HG03558 (cell line): ENCODE data around the gene HYOU1.
A peak's percentile ranks its signal among the peaks of the same experiment; 100 is the strongest.
"Not testable (repeated sequence)": the region's sequence is repeated elsewhere in the genome, so short reads cannot be mapped to it uniquely, and the experiment has no call there.

ENCODE experiments used
- ATAC-seq: cut with Tn5 transposase; IDR thresholded peaks from one replicate; pipeline ENCODE4 v1.9.1; 2021; ENCODE audit warnings: moderate number of reproducible peaks; ENCODE audit not compliant: unreplicated experiment; ENCODE audit errors: extremely low read depth

HYOU1 gene

DNA sequence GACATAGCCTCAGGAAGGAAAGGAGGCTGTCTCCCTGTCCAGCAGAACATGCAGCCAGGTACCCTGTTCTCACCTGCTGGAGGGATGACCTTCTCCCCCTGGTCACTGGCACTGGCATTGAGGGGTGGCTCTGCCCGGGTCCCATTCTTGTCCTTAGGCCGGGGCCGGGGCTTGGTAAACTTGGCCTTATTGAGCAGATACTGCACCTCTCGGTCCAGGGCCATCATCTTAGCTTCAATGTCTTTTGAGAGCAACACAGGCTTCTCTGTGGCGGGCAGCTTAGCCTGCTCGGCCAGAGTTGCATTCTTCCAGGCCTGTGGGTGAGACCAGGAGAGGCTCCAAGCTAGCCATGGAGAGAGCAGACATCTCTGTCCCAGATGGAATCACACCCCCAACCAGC lies 10.5 kb downstream of the HYOU1 start:
- no peak for ATAC-seq

DNA sequence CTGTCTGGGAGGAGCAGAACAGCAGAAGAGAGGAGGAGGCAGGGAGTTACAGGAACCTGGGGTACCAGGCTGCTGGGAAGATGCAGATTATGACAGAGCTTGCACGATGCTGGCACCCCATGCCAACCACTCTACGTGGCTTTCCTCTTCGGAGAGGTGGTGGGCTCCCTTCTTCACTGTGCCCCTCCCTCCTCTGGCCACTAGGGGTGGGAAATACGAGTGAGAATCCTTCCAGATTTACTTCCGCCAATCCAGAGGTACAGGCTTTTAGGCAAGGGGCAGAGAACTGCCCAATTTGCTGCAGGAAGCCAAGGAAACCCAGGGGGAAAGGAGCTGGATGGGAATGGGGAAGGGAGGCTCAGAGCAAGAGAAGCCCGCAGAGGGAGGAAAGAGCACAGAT lies 12.3 kb downstream of the HYOU1 start:
- ATAC-seq: no peak

DNA sequence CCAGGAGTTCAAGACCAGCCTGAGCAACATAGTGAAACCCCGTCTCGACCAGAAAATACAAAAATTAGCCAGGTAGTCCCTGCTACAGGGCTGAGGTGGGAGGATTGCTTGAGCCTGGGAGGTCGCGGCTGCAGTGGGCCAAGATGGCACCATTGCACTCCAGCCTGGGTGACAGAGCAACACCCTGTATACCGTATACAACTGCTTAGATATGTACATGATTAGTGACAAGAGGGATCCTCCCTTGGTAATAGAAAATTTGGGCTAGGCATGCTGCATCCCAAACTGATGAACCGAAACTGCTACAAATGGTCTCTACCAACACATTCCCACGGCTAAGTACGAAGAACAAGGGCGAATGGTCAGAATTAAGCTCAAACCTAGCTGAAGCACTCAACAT lies 14.1 kb downstream of the HYOU1 start:
- no peak for ATAC-seq

DNA sequence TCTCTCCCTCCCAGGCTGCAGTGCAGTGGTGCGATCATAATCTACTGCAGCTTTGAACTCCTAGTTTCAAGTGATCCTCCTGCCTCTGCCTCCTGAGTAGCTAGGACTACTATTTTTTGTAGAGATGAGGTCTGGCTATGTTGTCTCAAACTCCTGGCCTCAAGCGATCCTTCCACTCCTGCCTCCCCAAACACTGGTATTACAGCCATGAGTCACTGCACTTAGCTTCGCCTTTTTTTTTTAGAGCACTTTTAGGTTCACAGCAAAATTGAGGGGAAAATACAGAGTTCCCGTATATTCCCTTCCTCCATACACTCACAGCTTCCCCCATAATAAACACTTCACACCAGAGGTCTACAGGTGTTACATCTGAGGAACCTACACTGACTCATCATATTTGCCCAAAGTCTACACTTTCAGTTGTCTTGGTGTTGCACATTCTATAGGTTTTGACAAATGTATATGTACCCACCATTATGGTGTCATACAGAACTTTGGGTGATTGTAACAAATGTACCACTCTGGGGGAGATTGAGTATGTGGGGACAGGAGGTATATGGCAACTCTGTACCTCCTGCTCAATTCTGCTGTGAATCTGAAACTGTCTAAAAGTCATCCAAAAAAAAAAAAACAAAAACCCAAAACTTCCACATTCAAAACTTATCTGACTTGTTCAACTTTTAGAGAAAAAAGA lies 15.0 kb downstream of the HYOU1 start:
- ATAC-seq: no peak

DNA sequence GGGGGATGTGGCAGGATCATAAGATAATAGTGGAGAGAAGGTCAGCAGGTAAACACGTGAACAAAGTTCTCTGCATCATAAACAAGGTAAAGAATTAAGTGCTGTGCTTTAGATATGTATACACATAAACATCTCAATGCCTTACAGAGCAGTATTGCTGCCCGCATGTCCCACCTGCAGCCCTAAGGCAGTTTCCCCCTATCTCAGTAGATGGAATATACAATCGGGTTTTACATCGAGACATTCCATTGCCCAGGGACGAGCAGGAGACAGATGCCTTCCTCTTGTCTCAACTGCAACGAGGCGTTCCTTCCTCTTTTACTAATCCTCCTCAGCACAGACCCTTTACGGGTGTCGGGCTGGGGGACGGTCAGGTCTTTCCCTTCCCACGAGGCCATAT lies 17.5 kb downstream of the HYOU1 start:
- ATAC-seq: not testable (repeated sequence)

DNA sequence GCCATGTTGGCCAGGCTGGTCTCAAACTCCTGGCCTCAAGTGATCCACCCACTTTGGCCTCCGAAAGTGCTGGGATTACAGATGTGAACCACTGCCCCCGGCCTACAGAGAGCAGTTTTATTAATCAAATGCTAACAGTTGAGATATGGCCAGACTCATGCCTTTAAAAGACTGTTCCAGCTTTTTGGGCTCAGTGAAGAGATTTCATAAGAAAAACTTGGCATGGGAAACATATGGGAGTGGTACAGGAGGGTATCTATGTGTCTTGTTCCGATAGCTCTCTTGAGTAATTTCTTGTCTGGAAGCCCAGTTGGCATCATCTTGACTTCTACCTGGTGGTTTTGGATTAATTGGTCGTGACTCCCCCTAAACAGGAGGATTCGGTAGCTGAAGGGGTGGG lies 18.1 kb downstream of the HYOU1 start:
- no peak for ATAC-seq

DNA sequence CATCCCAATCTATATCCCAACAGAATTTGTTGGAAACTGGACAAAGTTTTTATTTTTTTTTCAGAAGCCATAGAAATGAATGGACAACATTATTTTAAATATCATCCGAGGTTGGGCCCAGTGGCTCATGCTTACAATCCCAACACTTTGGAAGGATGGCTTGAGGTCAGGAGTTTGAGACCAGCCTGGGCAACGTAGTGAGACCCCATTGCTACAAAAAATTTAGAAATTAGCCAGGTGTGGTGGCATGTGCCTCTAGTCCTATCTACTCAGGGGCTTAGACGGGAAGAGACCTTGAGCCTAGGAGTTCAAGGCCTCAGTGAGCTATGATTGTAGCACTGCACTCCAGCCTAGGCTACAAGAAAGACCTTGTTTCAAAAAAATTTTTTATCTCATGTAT lies 22.2 kb downstream of the HYOU1 start:
- no peak for ATAC-seq

DNA sequence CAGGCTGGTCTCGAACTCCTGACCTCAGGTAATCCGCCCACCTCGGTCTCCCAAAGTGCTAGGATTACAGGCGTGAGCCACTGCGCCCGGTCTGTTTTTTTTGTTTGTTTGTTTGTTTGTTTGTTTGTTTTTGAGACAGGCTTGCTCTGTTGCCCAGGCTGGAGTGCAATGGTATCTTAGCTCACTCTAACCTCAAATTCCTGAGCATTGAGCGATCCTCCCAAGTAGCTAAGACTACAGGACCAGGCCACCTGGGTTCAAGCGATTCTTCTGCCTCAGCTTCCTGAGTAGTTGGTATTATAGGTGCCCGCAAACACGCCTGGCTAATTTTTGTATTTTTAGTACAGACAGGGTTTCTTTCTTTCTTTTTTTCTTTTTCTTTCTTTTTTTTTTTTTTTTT lies 23.6 kb downstream of the HYOU1 start:
- not testable (repeated sequence) for ATAC-seq

- ATAC-seq: no peak
Observed at GRCh38 chr11:119031912-119032280, 25.1 kb downstream of the HYOU1 start.

GRCh38 chr11:119030329-119031047 lies 26.5 kb downstream of the HYOU1 start, which contains the start of gene SLC37A4:
Gene SLC37A4, minus strand, starts transcription at chr11:119030877.
- peak; percentile 82 for ATAC-seq

- ATAC-seq: no peak
Observed at GRCh38 chr11:119030029-119030328, 27.0 kb downstream of the HYOU1 start.

DNA sequence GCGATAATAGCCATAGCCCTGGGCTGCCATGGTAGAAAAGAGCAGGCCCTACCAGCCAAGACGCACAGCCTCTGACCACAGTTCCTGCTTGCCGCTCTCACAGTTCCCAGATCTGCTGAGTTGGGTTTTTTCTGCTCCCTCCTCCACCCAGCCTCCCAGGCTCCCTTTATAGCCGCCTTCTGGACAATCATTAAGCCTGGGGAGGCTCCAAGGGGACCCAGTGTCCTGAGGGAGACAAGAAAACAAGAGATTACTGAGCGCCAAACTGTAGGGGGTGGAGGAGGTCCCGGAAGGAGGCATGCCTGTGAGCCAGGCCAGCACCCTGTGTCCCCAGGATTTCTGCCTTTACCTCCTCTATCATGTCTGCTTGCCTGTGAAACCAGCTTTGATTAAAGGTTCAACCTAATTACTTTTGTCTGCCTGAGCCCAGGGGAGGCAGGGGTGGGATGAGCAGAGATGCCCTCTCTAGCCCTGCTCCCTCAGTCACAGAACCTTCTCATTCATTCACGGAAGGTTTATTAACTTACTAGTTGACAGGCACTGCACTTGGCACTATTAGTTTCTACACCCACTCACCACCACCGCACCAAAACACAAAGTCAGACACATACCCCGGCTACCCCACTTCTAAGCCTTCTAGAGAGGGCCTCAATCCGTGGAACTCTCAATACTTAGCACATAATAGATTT lies 27.5 kb downstream of the HYOU1 start:
- ATAC-seq: no peak

DNA sequence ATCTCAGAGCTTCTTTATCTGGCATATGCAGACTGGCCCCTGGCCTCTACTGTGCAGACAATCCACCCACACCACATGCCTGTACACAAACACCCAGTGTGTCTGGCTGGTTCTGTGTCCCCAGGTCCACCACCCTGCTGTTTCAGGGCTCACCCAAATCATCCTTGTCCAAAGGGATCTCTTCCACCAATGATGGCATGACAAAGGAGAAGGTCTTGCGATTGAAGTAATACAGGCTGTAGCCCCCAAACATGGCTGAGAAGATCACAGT lies 28.0 kb downstream of the HYOU1 start:
- ATAC-seq: no peak

GRCh38 chr11:119028346-119029068 lies 28.5 kb downstream of the HYOU1 start:
- no peak for ATAC-seq

DNA sequence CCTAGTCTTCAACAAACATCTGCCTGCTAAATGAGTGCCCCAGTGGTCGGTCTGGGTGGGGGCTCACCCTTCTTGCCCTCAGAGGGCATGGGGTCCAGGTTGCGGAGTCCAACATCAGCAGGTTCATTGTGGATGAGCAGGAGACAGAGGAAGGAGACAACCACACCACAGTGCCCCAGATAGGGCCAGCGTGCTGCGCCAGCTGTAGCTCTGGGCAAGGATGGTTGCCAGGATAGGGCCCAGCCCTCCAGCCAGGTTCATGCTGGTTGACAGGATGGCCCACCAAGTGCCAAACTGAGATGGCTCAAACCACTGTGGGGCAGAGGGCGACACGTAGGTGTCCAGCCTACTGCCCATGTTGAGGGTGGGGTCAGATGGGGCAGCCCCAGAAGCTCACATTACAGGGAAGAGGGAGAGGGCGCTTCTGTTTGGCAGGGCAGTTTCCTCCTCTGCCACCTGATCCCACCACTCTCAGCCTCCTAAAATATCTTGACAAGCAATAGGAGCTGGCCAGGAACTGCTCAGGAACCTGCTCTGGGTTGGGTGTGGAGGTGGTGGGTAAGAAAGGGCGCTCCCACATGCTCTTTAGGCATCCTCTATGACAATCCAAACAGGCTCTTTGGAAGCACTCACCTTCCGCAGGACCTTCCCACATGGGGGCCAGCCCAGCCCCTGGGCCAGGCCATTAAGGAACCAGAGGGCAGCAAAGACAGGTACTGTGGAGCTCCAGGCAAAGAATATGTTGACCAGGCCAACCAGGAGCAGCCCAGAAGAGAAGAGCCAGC lies 29.3 kb downstream of the HYOU1 start:
- ATAC-seq: no peak

GRCh38 chr11:119026970-119027369 lies 30.0 kb downstream of the HYOU1 start:
- no peak for ATAC-seq

DNA sequence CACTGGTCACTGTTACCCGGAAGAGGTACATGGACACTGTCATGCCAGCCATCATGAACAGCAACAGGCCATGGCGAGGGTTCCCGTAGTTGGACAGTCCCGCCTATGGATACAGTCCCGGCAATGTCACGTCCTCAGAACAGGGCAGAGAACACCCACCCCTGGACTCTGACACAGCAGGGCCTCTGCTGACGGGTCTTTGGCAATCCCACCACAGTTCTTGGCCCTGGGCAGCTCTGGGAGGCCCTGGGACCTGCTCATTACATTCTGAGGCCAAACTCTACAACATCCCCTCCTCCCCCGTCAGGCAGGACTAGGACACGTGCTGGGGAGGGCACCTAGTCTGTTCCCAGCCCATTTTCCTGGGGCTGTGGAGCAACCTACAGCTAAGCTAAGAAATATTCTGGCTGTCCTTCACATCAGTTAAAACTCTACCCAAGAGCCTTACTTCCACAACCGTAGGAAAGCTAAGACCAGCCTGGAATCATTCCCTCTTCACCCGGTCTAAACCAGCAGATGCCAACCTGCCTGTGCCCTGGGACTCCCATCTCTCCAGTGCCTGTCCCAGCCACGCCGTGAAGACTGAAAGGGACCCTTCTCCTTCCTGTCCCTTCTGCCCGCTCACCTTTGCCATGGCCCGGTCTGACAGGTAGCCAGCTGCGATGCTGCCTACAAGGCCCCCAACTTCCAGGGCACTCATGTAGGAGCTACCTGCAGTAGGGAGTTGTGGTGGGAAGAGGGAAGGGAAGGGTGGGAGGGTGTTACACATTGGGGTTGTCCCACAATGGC lies 30.8 kb downstream of the HYOU1 start:
- ATAC-seq: no peak

DNA sequence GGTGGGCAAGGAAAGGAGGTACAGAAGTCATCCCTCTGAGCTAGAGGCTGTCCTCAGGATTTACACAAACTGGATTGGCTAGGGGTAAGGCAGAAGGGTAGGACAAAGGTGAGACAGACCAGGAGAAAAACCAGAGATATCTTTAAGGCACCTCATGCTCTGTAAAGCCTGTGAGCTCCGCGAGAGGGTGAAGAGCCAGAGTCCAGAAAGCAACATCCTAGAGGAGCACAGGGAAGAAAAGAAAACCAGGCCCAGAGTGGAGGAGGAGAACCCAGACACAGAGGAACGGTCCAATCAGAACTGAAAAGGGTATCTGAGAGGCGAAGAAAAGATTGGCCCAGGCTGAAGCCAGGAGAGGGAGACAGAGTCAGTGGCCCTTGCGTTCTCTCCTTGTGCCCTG lies 31.5 kb downstream of the HYOU1 start:
- no peak for ATAC-seq

DNA sequence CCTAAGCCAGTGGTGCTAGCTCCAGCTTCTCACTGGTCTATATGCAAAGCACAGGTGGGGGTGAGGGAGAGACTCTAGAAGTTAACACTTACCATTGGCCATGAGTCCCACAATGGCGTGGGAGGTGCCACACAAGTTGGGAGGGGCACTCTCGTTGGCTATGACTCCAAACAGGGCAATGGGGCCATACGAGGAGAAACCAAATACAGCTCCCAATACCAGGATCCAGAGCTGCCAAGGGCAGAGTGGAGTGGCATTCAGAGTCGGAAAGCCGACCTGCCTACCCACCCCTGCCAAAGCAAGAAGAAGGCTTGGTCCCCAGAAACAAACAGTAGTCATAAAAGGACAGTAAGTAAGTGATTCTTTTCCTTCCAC lies 31.9 kb downstream of the HYOU1 start:
- no peak for ATAC-seq
